NCI-H748 treated with DMSO at 0.1 percent for 48 hours (cell line): ENCODE data around the gene PPP1R2.
A peak's percentile ranks its signal among the peaks of the same experiment; 100 is the strongest.
"Not testable (repeated sequence)": the region's sequence is repeated elsewhere in the genome, so short reads cannot be mapped to it uniquely, and the experiment has no call there.

Experiments
- DNase-seq: peaks from one replicate; lab custom pipeline; 2025; lab: John Stamatoyannopoulos, UW

Gene PPP1R2

GRCh38 chr3:195542698-195543499 lies at the start of gene PPP1R2:
Gene PPP1R2, minus strand, starts transcription at chr3:195543325. Its CDS starts 300 bp downstream, at chr3:195543025.
- DNase-seq, result peak; percentile 51

DNA sequence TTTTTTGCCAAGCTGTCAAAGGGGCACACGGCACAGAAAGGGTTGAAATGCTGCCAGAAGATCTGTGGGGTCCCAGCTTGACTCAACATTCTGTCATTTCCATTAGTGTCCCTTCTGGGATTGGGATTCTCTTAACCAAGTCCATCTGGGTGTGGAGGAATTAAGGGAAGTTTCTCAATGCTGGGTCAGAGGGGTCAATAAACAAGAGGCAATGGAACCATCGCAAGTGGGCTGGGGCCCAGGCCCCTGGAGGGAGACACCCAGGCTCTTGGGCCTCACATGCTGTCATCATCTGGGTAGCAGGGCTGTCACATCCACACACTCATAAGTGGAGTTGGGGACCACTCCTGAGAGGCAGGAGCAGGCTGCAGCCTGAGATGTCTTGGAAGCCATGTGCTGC lies 48.7 kb upstream of the PPP1R2 start:
- no peak for DNase-seq

- no peak for DNase-seq
Measured at GRCh38 chr3:195591220-195591619, 48.1 kb upstream of the PPP1R2 start.

DNA sequence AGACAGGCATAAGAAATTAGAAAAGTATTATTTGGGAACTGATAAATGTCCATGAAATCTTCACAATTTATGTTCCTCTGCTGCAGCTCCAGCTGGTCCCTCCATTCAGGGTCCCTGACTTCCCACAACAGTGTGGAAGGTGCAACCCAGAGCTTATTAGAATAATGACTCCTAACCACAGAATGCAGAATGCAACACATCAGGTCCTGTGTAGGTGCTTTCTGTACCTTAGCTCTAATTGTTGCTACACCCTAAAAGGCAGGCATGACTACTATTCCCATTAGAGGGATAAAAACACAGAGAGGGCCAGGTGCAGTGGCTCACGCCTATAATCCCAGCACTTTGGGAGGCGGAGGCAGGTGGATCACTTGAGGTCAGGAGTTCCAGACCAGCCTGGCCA lies 47.3 kb upstream of the PPP1R2 start:
- DNase-seq, result not testable (repeated sequence)

DNA sequence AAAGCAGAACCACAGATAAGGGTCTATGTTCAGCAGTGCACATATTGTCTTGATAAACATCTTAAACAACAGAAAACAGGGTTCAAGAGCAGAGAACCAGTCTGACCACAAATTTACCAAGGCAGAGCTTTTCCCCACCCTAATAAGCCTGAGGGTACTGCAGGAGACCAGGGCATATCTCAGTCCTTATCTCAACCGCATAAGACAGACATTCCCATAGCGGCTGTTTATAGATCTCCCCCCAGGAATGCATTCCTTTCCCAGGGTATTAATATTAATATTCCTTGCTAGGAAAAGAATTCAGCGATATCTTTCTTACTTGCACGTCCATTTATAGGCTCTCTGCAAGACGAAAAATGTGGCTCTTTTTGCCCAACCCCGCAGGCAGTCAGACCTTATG lies 46.7 kb upstream of the PPP1R2 start:
- not testable (repeated sequence) for DNase-seq

DNA sequence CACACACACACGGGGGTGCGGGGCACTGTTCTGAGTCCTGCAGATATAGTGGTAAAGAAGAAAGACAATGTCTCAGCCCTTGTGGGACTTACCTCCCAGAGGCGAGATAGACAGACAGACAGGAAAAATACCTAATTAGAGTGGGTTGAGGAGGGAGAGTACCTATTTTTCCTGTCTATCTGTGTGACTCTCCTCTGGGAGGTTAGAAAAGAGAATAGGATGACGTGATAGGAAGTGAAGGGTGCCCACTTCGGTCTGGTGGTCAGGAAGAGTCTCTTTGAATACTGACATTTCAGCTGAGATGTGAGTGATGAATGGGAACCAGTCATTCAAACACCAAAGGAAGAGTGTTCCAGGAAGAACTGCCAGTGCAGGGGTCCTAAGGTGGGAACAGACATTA lies 44.7 kb upstream of the PPP1R2 start:
- DNase-seq, result no peak

DNA sequence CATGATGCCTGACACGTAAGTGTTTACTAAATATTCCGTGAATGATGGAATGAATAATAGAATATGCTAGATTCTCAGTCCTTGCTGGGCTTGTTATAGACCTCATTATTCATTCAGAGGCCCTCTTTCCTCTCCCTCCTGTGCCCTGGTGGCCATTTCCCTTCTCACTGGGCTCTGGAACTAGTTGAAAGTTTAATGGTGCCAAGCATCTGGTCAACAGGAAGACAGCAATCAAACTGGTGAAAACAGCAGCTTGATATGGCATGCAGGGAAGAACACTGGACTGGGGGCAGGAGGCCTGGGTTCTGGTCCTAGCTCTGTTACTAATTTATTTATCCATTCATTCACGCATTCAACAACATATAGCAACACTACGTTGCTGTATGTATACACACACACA lies 44.3 kb upstream of the PPP1R2 start:
- no peak for DNase-seq

DNA sequence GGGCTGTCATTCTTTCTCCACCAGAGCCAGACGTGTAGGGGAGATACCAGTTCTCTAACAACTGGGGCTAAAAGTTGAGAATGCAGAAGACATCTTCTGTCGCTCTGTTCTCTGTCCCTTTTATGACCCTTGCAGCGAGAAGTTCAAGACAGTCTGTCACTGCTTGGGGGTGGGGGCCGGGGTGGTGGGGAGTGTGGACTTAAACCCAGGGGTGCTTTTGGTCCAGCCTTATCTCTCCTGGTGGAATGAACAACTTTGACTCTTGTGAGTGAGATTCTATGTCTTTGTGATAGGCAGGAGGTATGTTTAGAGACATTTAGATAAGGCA lies 41.4 kb upstream of the PPP1R2 start:
- no peak for DNase-seq

DNA sequence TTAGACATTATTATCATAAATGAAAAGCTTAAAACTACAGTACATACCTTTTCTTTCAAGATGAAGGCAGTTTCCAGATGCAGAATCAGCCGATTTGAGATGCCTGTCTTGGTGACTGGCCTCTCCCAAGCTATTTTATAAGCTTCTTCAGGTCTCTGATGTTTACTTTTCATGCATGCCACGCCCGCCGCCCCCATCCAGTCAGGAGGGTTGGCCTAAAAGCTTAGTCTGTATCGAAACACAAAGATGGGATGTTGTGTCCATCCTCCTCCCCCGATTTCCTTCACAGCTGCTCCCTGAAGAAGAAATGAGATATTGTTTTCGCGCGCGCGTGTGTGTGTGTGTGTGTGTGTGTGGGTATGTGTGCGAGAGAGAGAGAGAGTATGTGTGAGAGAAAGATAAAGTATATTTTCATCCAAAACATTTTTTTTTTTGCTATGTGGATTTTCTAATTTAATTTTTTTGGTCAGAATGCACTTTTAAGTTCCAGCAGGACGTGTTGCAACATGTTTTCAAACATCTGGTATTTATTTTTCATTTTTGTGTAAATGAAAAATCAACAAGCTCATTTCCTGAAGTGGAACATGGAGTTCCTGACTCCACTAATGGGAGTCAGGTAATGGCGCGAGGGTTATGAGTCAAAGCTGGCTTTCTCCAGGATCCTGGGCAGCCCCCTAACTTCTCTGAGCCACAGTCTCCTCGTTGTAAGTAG lies 40.9 kb upstream of the PPP1R2 start, which contains the start of gene APOD:
Gene APOD, minus strand, starts transcription at position 110 of the 712 bp plus-strand sequence. CDS start 4,479 bp downstream, outside the sequence.
- peak; percentile 4 for DNase-seq

- no peak for DNase-seq
Measured at GRCh38 chr3:195582947-195583346, 39.8 kb upstream of the PPP1R2 start.

- no peak for DNase-seq
Measured at GRCh38 chr3:195580744-195581443, 37.8 kb upstream of the PPP1R2 start.

DNA sequence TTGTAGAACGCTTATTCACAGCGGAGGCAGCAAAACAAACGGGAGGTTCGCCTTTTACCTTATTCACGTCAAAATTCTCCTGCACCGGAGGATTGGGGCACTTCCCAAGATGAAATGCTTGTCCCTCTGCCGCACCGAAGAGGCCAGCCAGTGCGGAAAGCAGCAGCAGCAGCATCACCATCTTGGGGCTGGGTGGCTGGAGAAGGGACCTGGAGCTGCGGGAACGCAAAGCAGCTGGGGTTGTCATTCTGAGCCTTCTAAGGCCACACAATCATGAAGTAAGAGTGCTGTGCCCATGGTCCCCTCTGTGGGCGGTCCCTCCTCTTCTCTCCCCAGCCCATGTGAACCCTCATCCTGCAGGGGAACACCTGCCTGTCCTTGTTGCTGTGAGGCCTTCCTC lies 36.2 kb upstream of the PPP1R2 start:
- DNase-seq, result no peak

DNA sequence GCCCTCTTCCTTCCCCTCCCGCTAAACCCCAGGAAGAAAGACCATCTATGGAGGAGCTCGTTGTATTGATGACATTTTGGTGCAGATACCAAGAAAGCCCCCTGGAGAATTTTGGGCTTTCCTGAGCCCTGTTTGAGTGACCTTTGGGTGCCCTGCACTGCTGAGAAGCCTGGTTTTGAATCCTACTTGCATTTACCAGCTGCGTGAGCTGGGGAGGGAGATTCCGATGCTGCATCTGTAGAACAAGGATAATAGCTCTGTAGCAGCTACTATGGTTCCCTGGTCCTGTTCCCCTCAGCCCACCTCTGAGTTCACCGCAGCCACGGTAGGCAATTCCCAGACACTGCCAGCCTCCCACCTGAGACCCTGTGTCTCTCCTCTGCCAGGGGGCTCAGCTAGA lies 35.4 kb upstream of the PPP1R2 start:
- no peak for DNase-seq

DNA sequence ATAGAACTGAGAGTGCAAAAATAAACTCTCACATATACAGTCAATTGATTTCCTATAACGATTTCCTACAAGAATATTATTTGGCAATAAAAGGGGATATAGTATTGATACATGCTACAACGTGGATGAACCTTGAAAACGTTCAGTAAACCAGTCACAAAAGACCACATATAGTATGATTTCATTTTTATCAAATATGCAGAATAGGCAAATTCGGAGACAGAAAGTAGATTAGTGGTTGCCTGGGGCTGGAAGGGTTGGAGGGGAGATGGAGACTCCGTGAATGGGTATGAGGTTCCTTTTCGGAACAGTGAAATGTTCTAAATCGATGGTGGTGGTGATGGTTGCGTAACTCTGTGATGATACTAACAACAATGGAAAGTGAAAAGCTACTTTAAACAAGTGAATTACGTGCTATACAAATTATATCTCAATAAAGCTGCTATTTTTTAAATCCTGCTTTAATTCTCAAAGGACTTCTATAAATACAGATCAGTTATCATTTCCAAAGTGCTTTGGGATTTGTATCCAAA lies 34.6 kb upstream of the PPP1R2 start:
- DNase-seq, result no peak

DNA sequence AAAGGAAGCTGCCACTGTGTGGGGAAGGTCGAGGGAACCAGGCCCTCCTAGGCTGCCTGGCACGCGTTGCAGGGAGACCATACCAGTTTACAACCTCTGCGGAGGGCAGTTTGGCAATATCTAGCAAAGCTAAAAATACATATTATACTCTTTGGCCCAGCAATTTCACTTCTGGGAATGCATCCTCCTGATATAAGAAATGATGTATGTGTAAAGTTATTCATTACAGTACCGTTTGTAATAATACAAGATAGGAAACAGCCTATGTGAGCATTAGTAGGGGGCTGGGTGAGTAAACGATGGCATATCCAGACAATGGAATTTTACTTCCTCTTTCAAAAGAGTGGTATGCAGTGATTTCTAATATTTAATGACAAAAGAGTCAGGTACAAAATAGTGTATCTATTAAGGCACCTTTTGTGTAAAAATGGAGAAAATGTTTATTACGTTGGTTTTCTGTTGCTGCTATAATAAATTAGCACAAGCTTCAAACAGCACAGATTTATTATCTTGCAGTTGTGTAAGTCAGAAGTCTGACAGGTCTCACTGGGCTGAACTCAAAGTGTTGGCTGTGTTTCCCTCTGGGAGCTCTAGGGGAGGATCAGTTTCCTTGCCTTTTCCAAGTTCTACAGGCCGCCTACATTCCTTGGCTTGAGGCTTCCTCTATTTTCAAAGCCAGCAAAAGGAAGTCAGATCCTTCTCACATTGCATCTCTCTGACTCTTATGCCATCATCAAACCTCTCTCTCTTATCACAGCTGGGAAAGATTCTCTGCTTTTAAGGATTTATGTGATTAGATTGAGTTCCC lies 31.6 kb upstream of the PPP1R2 start:
- no peak for DNase-seq

GRCh38 chr3:195573611-195574496 lies 30.7 kb upstream of the PPP1R2 start:
- DNase-seq, result no peak

DNA sequence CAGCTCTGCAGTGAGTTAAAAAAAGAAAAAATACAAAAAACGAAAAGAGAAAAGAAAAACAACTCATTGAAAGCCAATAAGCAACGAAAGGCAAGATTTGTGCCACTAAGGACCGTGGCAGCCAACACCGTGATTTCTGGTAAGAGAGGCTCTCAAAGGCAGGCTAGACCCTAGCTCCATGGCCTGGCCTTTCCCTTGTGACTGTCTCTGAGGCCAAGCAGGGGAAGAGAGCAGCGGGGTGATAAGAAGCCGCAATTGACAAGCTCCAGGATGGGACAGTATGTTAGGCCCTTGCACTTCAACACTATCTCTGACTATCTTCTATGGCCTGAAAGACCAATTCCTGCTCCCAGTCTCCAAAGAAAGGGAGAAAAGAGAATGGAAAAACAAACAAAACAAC lies 28.2 kb upstream of the PPP1R2 start:
- no peak for DNase-seq

DNA sequence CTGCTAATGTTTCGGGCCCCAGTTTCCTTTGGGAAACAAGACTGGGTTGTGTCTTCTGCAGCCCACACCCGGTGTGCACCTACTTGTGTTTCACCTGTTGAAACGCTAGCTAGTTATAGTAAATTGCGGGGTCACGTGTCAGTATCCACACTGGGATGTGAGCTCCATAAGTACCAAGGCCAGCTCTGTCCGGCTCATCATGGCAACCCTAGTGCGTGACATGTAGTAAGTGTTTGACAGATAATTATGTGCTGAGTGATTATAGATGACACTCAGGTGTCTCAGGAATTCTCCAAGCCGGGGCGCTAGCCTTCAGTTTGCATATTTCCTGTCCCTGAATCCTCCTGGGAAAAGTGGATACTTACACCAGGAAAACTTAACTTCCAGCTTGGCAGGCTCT lies 27.8 kb upstream of the PPP1R2 start:
- DNase-seq, result no peak

GRCh38 chr3:195570344-195570743 lies 27.2 kb upstream of the PPP1R2 start:
- DNase-seq, result no peak

DNA sequence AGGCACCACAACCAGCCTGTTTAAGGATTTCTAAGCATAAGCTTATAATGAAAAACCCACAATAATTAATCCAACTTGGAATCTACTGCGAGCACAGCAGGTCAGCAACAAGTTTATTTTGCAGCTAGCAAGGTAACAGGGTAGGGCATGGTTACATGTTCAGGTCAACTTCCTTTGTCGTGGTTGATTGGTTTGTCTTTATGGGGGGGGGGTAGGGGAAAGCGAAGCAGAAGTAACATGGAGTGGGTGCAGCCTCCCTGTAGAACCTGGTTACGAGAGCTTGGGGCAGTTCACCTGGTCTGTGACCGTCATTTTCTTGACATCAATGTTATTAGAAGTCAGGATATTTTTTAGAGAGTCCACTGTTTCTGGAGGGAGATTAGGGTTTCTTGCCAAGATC lies 25.5 kb upstream of the PPP1R2 start:
- no peak for DNase-seq

GRCh38 chr3:195566797-195567196 lies 23.7 kb upstream of the PPP1R2 start:
- DNase-seq, result no peak
